HG02973 (cell line): Measurements from ENCODE around the gene PACC1.
A peak's percentile ranks its signal among the peaks of the same experiment; 100 is the strongest.
"Not testable (repeated sequence)": the region's sequence is repeated elsewhere in the genome, so short reads cannot be mapped to it uniquely, and the experiment has no call there.

Experiments
- ATAC-seq: cut with Tn5 transposase; IDR thresholded peaks from one replicate; pipeline ENCODE4 v1.9.1; 2021; ENCODE audit warnings: moderate library complexity; ENCODE audit not compliant: unreplicated experiment

Gene PACC1

GRCh38 chr1:212397171-212397570 lies 17.5 kb downstream of the PACC1 start:
- no peak for ATAC-seq

GRCh38 chr1:212396638-212397037 lies 18.0 kb downstream of the PACC1 start:
- ATAC-seq = no peak

GRCh38 chr1:212395678-212396437 lies 18.8 kb downstream of the PACC1 start:
- not testable (repeated sequence) for ATAC-seq

- ATAC-seq = no peak
Observed at GRCh38 chr1:212388985-212389716, 25.5 kb downstream of the PACC1 start.

GRCh38 chr1:212386029-212386428 lies 28.7 kb downstream of the PACC1 start:
- ATAC-seq = no peak

GRCh38 chr1:212381397-212382035 lies 33.2 kb downstream of the PACC1 start:
- ATAC-seq = no peak

GRCh38 chr1:212379366-212379765 lies 35.3 kb downstream of the PACC1 start:
- no peak for ATAC-seq

GRCh38 chr1:212377644-212378043 lies 37.0 kb downstream of the PACC1 start:
- ATAC-seq = no peak

- no peak for ATAC-seq
Observed at GRCh38 chr1:212375986-212376385, 38.7 kb downstream of the PACC1 start.

- ATAC-seq = peak; percentile 87
Observed at GRCh38 chr1:212368073-212368484, 46.6 kb downstream of the PACC1 start.

- ATAC-seq = no peak
Observed at GRCh38 chr1:212367474-212368072, 47.1 kb downstream of the PACC1 start.

- ATAC-seq = no peak
Observed at GRCh38 chr1:212366901-212367300, 47.8 kb downstream of the PACC1 start.

GRCh38 chr1:212364985-212365384 lies 49.7 kb downstream of the PACC1 start:
- no peak for ATAC-seq

- no peak for ATAC-seq
Observed at GRCh38 chr1:212359794-212360479, 54.7 kb downstream of the PACC1 start.

GRCh38 chr1:212355230-212355969 lies 59.3 kb downstream of the PACC1 start:
- ATAC-seq = no peak

GRCh38 chr1:212354464-212354863 lies 60.2 kb downstream of the PACC1 start:
- ATAC-seq = no peak

- no peak for ATAC-seq
Observed at GRCh38 chr1:212353181-212353580, 61.5 kb downstream of the PACC1 start.

- no peak for ATAC-seq
Observed at GRCh38 chr1:212351588-212352362, 62.9 kb downstream of the PACC1 start.

- ATAC-seq = no peak
Observed at GRCh38 chr1:212346601-212347000, 68.1 kb downstream of the PACC1 start.
